Endothelial cell of umbilical vein (primary cell): ENCODE data around the gene TSACC. TPM values are rescaled to one million over a fixed set of nuclear protein-coding genes. Genes with fewer than 3 reads are reported as not detected.

Experiments used
- BruUV-seq: library from RNA; stranded (reverse); fragments of 400-500 nt; replicated peaks from 2 replicates; lab custom pipeline; 2021; lab: Mats Ljungman, UMichigan
- CTCF ChIA-PET: fragments of 300-600, 350-600 bp; sonication (Branson Sonifier 250); formaldehyde crosslinking; loops from one replicate; lab custom pipeline; 2021; ENCODE audit warnings: antibody characterized with exemption, inconsistent platforms; lab: Charles Lee
- POLR2A ChIA-PET: fragments of 300-600, 350-600 bp; sonication (Branson Sonifier 250); formaldehyde crosslinking; loops from one replicate; lab custom pipeline; 2021; ENCODE audit warnings: antibody characterized with exemption, inconsistent platforms; lab: Charles Lee
- DNase-seq: peaks from one replicate; pipeline ENCODE4 v3.0.0-alpha.2; 2011; ENCODE audit warnings: low read depth, low spot score
- FAIRE-seq: peaks from 2 replicates; lab custom pipeline; 2011; peaks lifted over from hg19 to GRCh38; lab: Jason Lieb, UNC
- H2AFZ ChIP-seq: 2 replicates; pipeline ENCODE4 v1.6.0; 2012; ENCODE audit warnings: low read depth, low read length, control low read depth, inconsistent platforms
- H3K27ac ChIP-seq: 2 replicates; pipeline ENCODE4 v1.5.1; 2011; ENCODE audit warnings: low read depth, mild to moderate bottlenecking, control low read depth, low read length, moderate library complexity; ENCODE audit not compliant: insufficient read depth
- H3K27me3 ChIP-seq, 2 experiments: 2 replicates each; pipeline versions ENCODE4 v1.6.0 to v1.6.1; 2011; ENCODE audit warnings: low read length in 2 of 2, mixed read lengths in 1 of 2; ENCODE audit not compliant: control insufficient read depth in 2 of 2, insufficient read depth in 2 of 2
- H3K36me3 ChIP-seq, 2 experiments: 2 replicates in 1 of 2; 3 replicates in 1 of 2; pipeline ENCODE4 v1.5.1; 2011; ENCODE audit warnings: low read length in 2 of 2, mild to moderate bottlenecking in 1 of 2, moderate library complexity in 1 of 2; ENCODE audit not compliant: control insufficient read depth in 2 of 2, insufficient read depth in 2 of 2; ENCODE audit errors: extremely low read depth in 1 of 2
- H3K4me1 ChIP-seq: 3 replicates; pipeline ENCODE4 v1.5.1; 2011; ENCODE audit warnings: mild to moderate bottlenecking, low read length; ENCODE audit not compliant: control insufficient read depth, insufficient read depth; ENCODE audit errors: extremely low read depth
- H3K4me2 ChIP-seq: 2 replicates; pipeline ENCODE4 v1.6.1; 2011; ENCODE audit warnings: low read length, control low read depth, mixed read lengths; ENCODE audit not compliant: insufficient read depth
- H3K4me3 ChIP-seq, 3 experiments: fragments of 200-600 bp in 1 of 3; sonication (generic), shearing (Covaris generic) in 1 of 3; replicated peaks in 1 of 3; 2 replicates each; pipeline ENCODE4 v1.5.1; 2011 to 2016; ENCODE audit warnings: control low read depth in 3 of 3, low read length in 3 of 3, mild to moderate bottlenecking in 2 of 3, inconsistent platforms in 1 of 3, low read depth in 1 of 3, moderate library complexity in 1 of 3; ENCODE audit not compliant: insufficient read depth in 1 of 3
- H3K79me2 ChIP-seq: 2 replicates; pipeline ENCODE4 v1.6.0; 2012; ENCODE audit warnings: low read length, inconsistent platforms; ENCODE audit not compliant: control insufficient read depth, insufficient read depth
- H3K9ac ChIP-seq: replicated peaks from 2 replicates; pipeline ENCODE3; 2011; ENCODE audit warnings: low read length, control low read depth; ENCODE audit not compliant: insufficient read depth; ENCODE audit errors: extremely low read depth
- H3K9me1 ChIP-seq: replicated peaks from 3 replicates; pipeline ENCODE4 v1.6.0; 2011; ENCODE audit warnings: mild to moderate bottlenecking, low read length; ENCODE audit not compliant: control insufficient read depth, insufficient read depth; ENCODE audit errors: extremely low read depth
- H3K9me3 ChIP-seq: replicated peaks from 2 replicates; pipeline ENCODE4 v1.5.1; 2012; ENCODE audit warnings: low read length, inconsistent platforms; ENCODE audit not compliant: control insufficient read depth, insufficient read depth
- H4K20me1 ChIP-seq: replicated peaks from 2 replicates; pipeline ENCODE3; 2011; ENCODE audit warnings: mild to moderate bottlenecking, low read length; ENCODE audit not compliant: control insufficient read depth, insufficient read depth; ENCODE audit errors: extremely low read depth
- EZH2 ChIP-seq: IDR thresholded peaks from 2 replicates; pipeline ENCODE4 v1.6.1; 2012; ENCODE audit warnings: borderline replicate concordance, low read depth, mild to moderate bottlenecking, moderate library complexity, low read length, inconsistent platforms; ENCODE audit not compliant: severe bottlenecking
- FOS ChIP-seq: IDR thresholded peaks from 2 replicates; pipeline ENCODE4 v1.6.1; 2011; ENCODE audit warnings: mild to moderate bottlenecking, low read length, moderate library complexity, borderline replicate concordance; ENCODE audit not compliant: insufficient read depth
- GATA2 ChIP-seq: IDR thresholded peaks from 2 replicates; pipeline ENCODE4 v1.7.0; 2011; ENCODE audit warnings: low read depth, mild to moderate bottlenecking, moderate library complexity, mixed read lengths, low read length; ENCODE audit not compliant: insufficient read length, insufficient read depth
- JUN ChIP-seq: IDR thresholded peaks from 2 replicates; pipeline ENCODE4 v1.6.1; 2011; ENCODE audit warnings: borderline replicate concordance, low read depth; ENCODE audit not compliant: insufficient read length, insufficient read depth
- MYC ChIP-seq: IDR thresholded peaks from one replicate; pipeline ENCODE4 v1.6.1; 2011; ENCODE audit warnings: mild to moderate bottlenecking, low read depth, low read length
- POLR2A ChIP-seq: IDR thresholded peaks from 2 replicates; pipeline ENCODE4 v1.6.1; 2012; ENCODE audit warnings: low read depth, mild to moderate bottlenecking, control low read depth, low read length
- POLR2AphosphoS5 ChIP-seq: IDR thresholded peaks from 2 replicates; pipeline ENCODE4 v1.6.1; 2012; ENCODE audit warnings: low read depth, mild to moderate bottlenecking, control low read depth, low read length, moderate library complexity; ENCODE audit not compliant: insufficient read depth
- dilution Hi-C: fragments of 300-500 bp; cut with MboI; formaldehyde crosslinking; loops from one replicate; pipeline ENCODE4 v1.15.0; 2019; ENCODE audit warnings: low sequenced_read_pairs; ENCODE audit not compliant: extremely low pct_ligation_motif_present
- intact Hi-C: fragments of 100-400 bp; cut with micrococcal nuclease; formaldehyde crosslinking; loops from one replicate; pipeline ENCODE4 v1.10.0; 2022
- polyA plus RNA-seq, 4 experiments: library from polyadenylated mRNA; depleted of rRNA in 3 of 4; stranded (reverse) in 3 of 4; unstranded in 1 of 4; fragments of >200 nt; gene quantifications; 2 replicates each; pipeline versions ENCODE4 v1.2.1 to v1.2.3, GENCODE V29; 2011 to 2012; ENCODE audit warnings: missing spikeins in 1 of 4
- total RNA-seq: library from RNA; stranded (reverse); gene quantifications from 2 replicates; pipeline ENCODE4 v1.2.3, GENCODE V29; 2021
- TF ChIP-seq, protein P1 (sequence below), 2 donors: IDR thresholded peaks; 1 replicate in 1 of 2; 2 replicates in 1 of 2; pipeline ENCODE4 v1.5.1; 2011; ENCODE audit warnings: low read length in 2 of 2, mild to moderate bottlenecking in 2 of 2, moderate library complexity in 2 of 2, control low read depth in 1 of 2, inconsistent platforms in 1 of 2, low read depth in 1 of 2; ENCODE audit not compliant: insufficient read depth in 1 of 2; ENCODE audit errors: extremely low read depth in 1 of 2
- TF ChIP-seq, protein P2 (sequence below): IDR thresholded peaks from 2 replicates; pipeline ENCODE4 v1.6.1; 2011; ENCODE audit not compliant: insufficient read depth, insufficient read length

TSACC gene
- total and polyA plus RNA-seq, 2 donors (not counting 3 experiments of a cell fraction or from before 2014, with no cell fraction given) = 0.69 to 0.94 TPM

GRCh38 chr1:156392452-156392853, 54.1 kb downstream of the TSACC start:
- H3K4me1 ChIP-seq = no peaks in the 10 kb centered on the region
- DNase-seq (no peak), FAIRE-seq (no peak)
- no peak overlapping the region for H3K27ac ChIP-seq
- ChIA-PET CTCF (interaction anchor here (1.1 kb wide), 1 partner anchor 54 kb away, joined by 5 read pairs; no protein-coding TSS in a partner anchor), POLR2A (no interaction called here)
- H3K9ac ChIP-seq = no peak overlapping the region
- dilution Hi-C loops = no loop called here
- H2AFZ ChIP-seq = no peak overlapping the region
- H3K27me3 ChIP-seq = peaks cover 23 to 31% of the 10 kb centered on the region in 2 experiments
- no TSS peak for BruUV-seq
- H3K4me2 ChIP-seq = no peak overlapping the region
- H3K9me1 ChIP-seq = no peaks in the 10 kb centered on the region
- H3K4me3 ChIP-seq = no peak overlapping the region
- no peaks in the 10 kb centered on the region for H3K36me3 ChIP-seq
- intact Hi-C loops = no loop called here
- H4K20me1 ChIP-seq = no peaks in the 10 kb centered on the region
- TF ChIP-seq JUN (no peak), FOS (no peak), GATA2 (no peak), POLR2A (no peak), MYC (no peak), EZH2 (no peak), POLR2AphosphoS5 (no peak)
- TF ChIP-seq, protein P1, sequence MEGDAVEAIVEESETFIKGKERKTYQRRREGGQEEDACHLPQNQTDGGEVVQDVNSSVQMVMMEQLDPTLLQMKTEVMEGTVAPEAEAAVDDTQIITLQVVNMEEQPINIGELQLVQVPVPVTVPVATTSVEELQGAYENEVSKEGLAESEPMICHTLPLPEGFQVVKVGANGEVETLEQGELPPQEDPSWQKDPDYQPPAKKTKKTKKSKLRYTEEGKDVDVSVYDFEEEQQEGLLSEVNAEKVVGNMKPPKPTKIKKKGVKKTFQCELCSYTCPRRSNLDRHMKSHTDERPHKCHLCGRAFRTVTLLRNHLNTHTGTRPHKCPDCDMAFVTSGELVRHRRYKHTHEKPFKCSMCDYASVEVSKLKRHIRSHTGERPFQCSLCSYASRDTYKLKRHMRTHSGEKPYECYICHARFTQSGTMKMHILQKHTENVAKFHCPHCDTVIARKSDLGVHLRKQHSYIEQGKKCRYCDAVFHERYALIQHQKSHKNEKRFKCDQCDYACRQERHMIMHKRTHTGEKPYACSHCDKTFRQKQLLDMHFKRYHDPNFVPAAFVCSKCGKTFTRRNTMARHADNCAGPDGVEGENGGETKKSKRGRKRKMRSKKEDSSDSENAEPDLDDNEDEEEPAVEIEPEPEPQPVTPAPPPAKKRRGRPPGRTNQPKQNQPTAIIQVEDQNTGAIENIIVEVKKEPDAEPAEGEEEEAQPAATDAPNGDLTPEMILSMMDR (IDR thresholded peaks at IDR 0.05; ENCODE audit: extremely low read depth in 1 of 2, insufficient read depth in 1 of 2, low read depth in 1 of 2, low read length in 2 of 2) = no peak
- TF ChIP-seq, protein P2, sequence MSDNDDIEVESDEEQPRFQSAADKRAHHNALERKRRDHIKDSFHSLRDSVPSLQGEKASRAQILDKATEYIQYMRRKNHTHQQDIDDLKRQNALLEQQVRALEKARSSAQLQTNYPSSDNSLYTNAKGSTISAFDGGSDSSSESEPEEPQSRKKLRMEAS = no peak
- no peaks in the 10 kb centered on the region for H3K79me2 ChIP-seq
- H3K9me3 ChIP-seq = no peaks in the 10 kb centered on the region
